ENCODE measurements around the gene SDK1. TPM values are rescaled to one million over a fixed set of nuclear protein-coding genes. Genes with fewer than 3 reads are reported as not detected.

SDK1 gene
- polyA plus RNA-seq, 2 of the 4 experiments (the other 2 are of a cell fraction) = 0.12 to 0.28 TPM

DNA sequence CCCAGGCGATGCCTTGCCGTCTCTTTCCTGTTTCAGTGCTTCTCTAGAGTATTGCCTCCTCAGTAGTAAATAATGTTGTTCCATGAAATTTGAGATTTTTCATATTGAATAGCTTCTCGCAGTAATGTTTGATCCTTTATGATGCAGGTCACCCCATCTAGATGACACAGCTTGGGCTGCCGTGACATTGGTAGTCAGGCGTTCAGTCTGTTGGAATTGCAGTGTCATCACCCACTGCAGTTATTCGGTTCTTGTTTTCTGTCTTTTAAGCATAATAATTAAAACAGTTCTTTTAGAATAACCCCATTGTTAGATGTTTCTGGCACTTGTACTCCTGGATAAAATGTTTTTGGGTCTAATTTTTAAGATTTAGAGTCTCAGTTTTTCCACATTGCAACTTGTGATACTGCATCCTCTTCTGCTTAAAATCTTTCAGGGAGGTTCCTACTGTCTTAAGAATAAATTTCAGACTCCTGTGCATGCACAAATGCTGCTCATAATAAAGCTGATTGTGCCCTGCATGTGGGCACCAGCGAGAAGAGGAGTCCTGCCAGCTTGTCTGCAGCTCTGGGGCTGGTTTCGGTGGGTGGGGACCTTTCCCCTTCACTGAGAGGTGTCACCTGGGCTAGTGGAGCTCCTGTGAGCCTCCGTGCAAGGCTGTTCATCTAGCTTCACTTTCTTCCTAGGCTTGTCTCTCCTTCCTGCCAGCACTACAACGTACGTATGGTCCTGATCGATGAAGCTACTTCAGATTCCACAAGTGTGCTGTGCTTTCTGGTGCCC is 44.8 kb downstream of the SDK1 start:
- ChIA-PET POLR2A (interaction anchor here (0.6 kb wide), 1 partner anchor 646 kb away, joined by 5 read pairs; no protein-coding TSS in a partner anchor), CTCF (interaction anchor here (1.2 to 1.5 kb wide), 3 partner anchors 11 to 45 kb away, joined by 3 to 4 read pairs (median 3); partner anchors contain the start of gene SDK1)
- ATAC-seq = no peak
- Histone ChIP-seq H3K9me3 (no peaks in the 10 kb centered on the region), H3K4me3 (no peak overlapping the region), H3K4me2 (no peak overlapping the region), H3K27ac (no peak overlapping the region), H3K4me1 (no peaks in the 10 kb centered on the region)
- TF ChIP-seq KDM5A (IDR thresholded peaks at IDR 0.05) (no peak), NR3C1 (IDR thresholded peaks at IDR 0.05) (no peak), POLR2A (IDR thresholded peaks at IDR 0.05; ENCODE audit: low read length) (no peak), SMC3 (IDR thresholded peaks at IDR 0.05) (no peak), BCL3 (IDR thresholded peaks at IDR 0.05) (no peak), CBX2 (IDR thresholded peaks at IDR 0.05; ENCODE audit: borderline replicate concordance, low read depth) (no peak)
- TF ChIP-seq, protein P1, sequence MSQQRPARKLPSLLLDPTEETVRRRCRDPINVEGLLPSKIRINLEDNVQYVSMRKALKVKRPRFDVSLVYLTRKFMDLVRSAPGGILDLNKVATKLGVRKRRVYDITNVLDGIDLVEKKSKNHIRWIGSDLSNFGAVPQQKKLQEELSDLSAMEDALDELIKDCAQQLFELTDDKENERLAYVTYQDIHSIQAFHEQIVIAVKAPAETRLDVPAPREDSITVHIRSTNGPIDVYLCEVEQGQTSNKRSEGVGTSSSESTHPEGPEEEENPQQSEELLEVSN (IDR thresholded peaks at IDR 0.05; ENCODE audit: borderline replicate concordance, low read depth) = no peak
- TF ChIP-seq, protein P2, sequence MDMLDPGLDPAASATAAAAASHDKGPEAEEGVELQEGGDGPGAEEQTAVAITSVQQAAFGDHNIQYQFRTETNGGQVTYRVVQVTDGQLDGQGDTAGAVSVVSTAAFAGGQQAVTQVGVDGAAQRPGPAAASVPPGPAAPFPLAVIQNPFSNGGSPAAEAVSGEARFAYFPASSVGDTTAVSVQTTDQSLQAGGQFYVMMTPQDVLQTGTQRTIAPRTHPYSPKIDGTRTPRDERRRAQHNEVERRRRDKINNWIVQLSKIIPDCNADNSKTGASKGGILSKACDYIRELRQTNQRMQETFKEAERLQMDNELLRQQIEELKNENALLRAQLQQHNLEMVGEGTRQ (IDR thresholded peaks at IDR 0.05) = no peak
- no peak for DNase-seq (ENCODE audit: low read depth in 1 of 2, low spot score in 1 of 2)
- 61% methylated on average over 12 of the region's 12 CpGs for WGBS (ENCODE audit: missing lambda C conversion rate)
- no peak for FAIRE-seq

GRCh38 chr7:3349126-3349525 is 48.1 kb downstream of the SDK1 start:
- H3K9me3 ChIP-seq = no peaks in the 10 kb centered on the region
- 14% methylated on average over 2 of the region's 2 CpGs for WGBS (ENCODE audit: missing lambda C conversion rate)
- H3K4me3 ChIP-seq = no peak overlapping the region
- TF ChIP-seq KDM1A (IDR thresholded peaks at IDR 0.05; ENCODE audit: low read depth) = no peak
- no peak for TF ChIP-seq CBX2 (IDR thresholded peaks at IDR 0.05; ENCODE audit: borderline replicate concordance, low read depth)
- no peak for TF ChIP-seq NPAS2 (CRISPR knock-in tag; IDR thresholded peaks at IDR 0.05; ENCODE audit: borderline replicate concordance)
- no peak for TF ChIP-seq TFCP2L1 (CRISPR knock-in tag; IDR thresholded peaks at IDR 0.05)
- TF ChIP-seq SREBF2 (IDR thresholded peaks at IDR 0.05) = no peak
- TF ChIP-seq CTCF (IDR thresholded peaks at IDR 0.05) = no peak
- no peak for TF ChIP-seq CBX8 (IDR thresholded peaks at IDR 0.05)
- no peak for TF ChIP-seq ZFP36 (IDR thresholded peaks at IDR 0.05; ENCODE audit: borderline replicate concordance, partially characterized antibody)
- POLR2A ChIA-PET = no interaction called here
- CTCF ChIA-PET = interaction anchor here (0.7 kb wide), 1 partner anchor 31 kb away, joined by 3 read pairs; no protein-coding TSS in a partner anchor
- DNase-seq (ENCODE audit: low read depth in 1 of 2, low spot score in 1 of 2) = no peak
- H3K4me1 ChIP-seq = no peaks in the 10 kb centered on the region
- no peak overlapping the region for H3K27ac ChIP-seq
- H3K4me2 ChIP-seq = no peak overlapping the region
- ATAC-seq = no peak
- FAIRE-seq = no peak

GRCh38 chr7:3356173-3356572 is 55.1 kb downstream of the SDK1 start:
- CTCF ChIA-PET = no interaction called here
- POLR2A ChIA-PET = no interaction called here

More at GRCh38 chr7:3356173-3356572, 55.1 kb downstream of the SDK1 start:
- no peak overlapping the region for H3K4me3 ChIP-seq
- no peaks in the 10 kb centered on the region for H3K4me1 ChIP-seq
- H3K27ac ChIP-seq = no peak overlapping the region
- DNase-seq (ENCODE audit: low read depth in 1 of 2, low spot score in 1 of 2) (no peak), FAIRE-seq (no peak), ATAC-seq (no peak)
- H3K9me3 ChIP-seq = no peaks in the 10 kb centered on the region
- TF ChIP-seq RNF2 (IDR thresholded peaks at IDR 0.05; ENCODE audit: borderline replicate concordance, low read depth) = no peak
- TF ChIP-seq SMC3 (IDR thresholded peaks at IDR 0.05) = no peak
- no peak for TF ChIP-seq KDM1A (IDR thresholded peaks at IDR 0.05; ENCODE audit: low read depth)
- no peak for TF ChIP-seq HOXA7 (CRISPR knock-in tag; IDR thresholded peaks at IDR 0.05)
- no peak for TF ChIP-seq CBX2 (IDR thresholded peaks at IDR 0.05; ENCODE audit: borderline replicate concordance, low read depth)
- TF ChIP-seq HEYL (CRISPR knock-in tag; IDR thresholded peaks at IDR 0.05) = no peak
- TF ChIP-seq TP53 (CRISPR knock-in tag; IDR thresholded peaks at IDR 0.05) = no peak
- no peak for TF ChIP-seq EP300 (IDR thresholded peaks at IDR 0.05)
- H3K4me2 ChIP-seq = no peak overlapping the region
- WGBS (ENCODE audit: missing lambda C conversion rate) = 75% methylated on average over 6 of the region's 6 CpGs

Measured in A549 (cell line).